ENCODE data around the gene MAB21L2. TPM values are rescaled to one million over a fixed set of nuclear protein-coding genes. Genes with fewer than 3 reads are reported as not detected.

MAB21L2 gene
- polyA plus RNA-seq, 1 of the 3 experiments (the other 2 are of a cell fraction) = 0.92 TPM

DNA sequence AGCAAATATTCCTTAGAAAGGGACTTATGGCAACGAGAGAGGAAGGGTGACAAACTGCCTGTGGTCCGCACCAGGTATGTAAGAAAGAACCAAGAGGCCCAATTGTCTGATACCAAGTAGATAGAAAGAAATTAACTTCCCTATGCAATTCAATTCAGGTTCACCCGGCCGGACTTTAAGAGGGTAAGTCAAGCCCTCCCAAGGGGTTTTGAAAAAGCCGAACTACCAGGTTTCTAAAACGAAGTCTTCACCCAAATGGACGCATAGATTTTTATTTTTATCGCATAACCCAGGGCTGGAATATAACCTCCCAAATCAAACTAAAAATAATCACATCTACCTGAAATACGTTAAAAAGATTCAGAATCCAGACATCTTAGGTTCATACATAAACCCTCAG is 1.6 kb upstream of the MAB21L2 start (continued):
- TF ChIP-seq, protein P1, sequence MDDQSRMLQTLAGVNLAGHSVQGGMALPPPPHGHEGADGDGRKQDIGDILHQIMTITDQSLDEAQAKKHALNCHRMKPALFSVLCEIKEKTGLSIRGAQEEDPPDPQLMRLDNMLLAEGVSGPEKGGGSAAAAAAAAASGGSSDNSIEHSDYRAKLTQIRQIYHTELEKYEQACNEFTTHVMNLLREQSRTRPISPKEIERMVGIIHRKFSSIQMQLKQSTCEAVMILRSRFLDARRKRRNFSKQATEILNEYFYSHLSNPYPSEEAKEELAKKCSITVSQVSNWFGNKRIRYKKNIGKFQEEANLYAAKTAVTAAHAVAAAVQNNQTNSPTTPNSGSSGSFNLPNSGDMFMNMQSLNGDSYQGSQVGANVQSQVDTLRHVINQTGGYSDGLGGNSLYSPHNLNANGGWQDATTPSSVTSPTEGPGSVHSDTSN (IDR thresholded peaks at IDR 0.05) = no peak
- TF ChIP-seq, protein P2, sequence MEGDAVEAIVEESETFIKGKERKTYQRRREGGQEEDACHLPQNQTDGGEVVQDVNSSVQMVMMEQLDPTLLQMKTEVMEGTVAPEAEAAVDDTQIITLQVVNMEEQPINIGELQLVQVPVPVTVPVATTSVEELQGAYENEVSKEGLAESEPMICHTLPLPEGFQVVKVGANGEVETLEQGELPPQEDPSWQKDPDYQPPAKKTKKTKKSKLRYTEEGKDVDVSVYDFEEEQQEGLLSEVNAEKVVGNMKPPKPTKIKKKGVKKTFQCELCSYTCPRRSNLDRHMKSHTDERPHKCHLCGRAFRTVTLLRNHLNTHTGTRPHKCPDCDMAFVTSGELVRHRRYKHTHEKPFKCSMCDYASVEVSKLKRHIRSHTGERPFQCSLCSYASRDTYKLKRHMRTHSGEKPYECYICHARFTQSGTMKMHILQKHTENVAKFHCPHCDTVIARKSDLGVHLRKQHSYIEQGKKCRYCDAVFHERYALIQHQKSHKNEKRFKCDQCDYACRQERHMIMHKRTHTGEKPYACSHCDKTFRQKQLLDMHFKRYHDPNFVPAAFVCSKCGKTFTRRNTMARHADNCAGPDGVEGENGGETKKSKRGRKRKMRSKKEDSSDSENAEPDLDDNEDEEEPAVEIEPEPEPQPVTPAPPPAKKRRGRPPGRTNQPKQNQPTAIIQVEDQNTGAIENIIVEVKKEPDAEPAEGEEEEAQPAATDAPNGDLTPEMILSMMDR (IDR thresholded peaks at IDR 0.05) = no peak
- TF ChIP-seq EZH2phosphoT487 (IDR thresholded peaks at IDR 0.05; ENCODE audit: borderline replicate concordance, low read depth) = no peak
- no peak for TF ChIP-seq SMC3 (IDR thresholded peaks at IDR 0.05; ENCODE audit: low read depth, low read length)
- TF ChIP-seq JUND (IDR thresholded peaks at IDR 0.05) = no peak
- TF ChIP-seq SIN3A (IDR thresholded peaks at IDR 0.05; ENCODE audit: borderline replicate concordance, low read depth, low read length) = no peak

DNA sequence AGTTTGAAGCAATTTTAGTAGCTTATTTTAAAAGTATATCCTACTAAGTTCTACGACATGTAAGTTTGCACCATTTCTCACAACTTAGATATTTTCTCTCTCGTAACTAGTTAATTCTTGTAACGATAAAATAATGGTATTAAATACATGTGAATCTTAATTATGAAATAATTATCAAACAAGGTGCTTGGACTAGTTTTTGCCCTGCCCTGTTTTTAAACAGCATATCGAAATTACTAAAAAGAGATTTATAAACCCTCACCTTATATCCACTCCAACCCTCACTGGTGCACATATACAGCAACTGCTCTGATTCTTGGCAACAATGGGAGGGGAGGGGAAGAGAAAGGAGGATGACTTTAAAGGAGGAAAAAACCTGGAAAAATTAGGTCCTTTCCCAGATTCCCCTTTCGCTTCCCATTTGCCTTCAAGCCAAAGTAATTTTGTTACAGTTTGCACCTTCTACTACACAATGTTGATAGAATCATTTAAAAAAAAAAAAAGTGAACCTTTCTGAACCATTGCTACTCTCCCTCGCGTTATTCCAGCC is 820 bp upstream of the MAB21L2 start:
- no peak for DNase-seq
- Histone ChIP-seq H3K36me3 (replicated peaks in 1 of 2; ENCODE audit: control insufficient read depth in 1 of 2, insufficient read depth in 2 of 2, low read length in 1 of 2) (no peaks in the 10 kb centered on the region), H4K20me1 (ENCODE audit: insufficient read depth) (no peaks in the 10 kb centered on the region), H3F3A (replicated peaks; ENCODE audit: insufficient read depth) (peaks cover 11% of the 10 kb centered on the region), H3K4me3 (ENCODE audit: low read depth in 2 of 2, low read length in 1 of 2) (peak overlapping the region; percentile 70 to 87), H3K4me1 (ENCODE audit: control insufficient read depth in 1 of 2, insufficient read depth in 2 of 2, low read depth in 1 of 2, low read length in 1 of 2) (peaks cover 0 to 30% of the 10 kb centered on the region in 2 experiments; a peak in 3 of 4 replicates), H3K4me2 (peak overlapping the region; percentile 91), H3K9ac (no peak overlapping the region), H3K27me3 (ENCODE audit: insufficient read depth) (no peaks in the 10 kb centered on the region), H3K9me3 (no peaks in the 10 kb centered on the region), H3K9me2 (no peaks in the 10 kb centered on the region), H3K79me2 (ENCODE audit: insufficient read depth) (peaks cover 16% of the 10 kb centered on the region), H2AFZ (ENCODE audit: low read depth) (peak overlapping the region; percentile 78; the same call in 1 of the 2 replicates), H3K27ac (ENCODE audit: low read depth in 2 of 2, low read length in 1 of 2) (peak overlapping the region in 1 of 2 experiments; percentile 71; a peak in 1 of 4 replicates)
- CTCF ChIA-PET = interaction anchor here (1.2 kb wide), 1 partner anchor 286 kb away, joined by 4 read pairs; no protein-coding TSS in a partner anchor
- POLR2A ChIA-PET = no interaction called here
- WGBS (ENCODE audit: low lambda C conversion rate) = 65% methylated on average over 7 of the region's 7 CpGs
- TF ChIP-seq SMC3 (IDR thresholded peaks at IDR 0.05; ENCODE audit: low read depth, low read length) (no peak), EZH2phosphoT487 (IDR thresholded peaks at IDR 0.05; ENCODE audit: borderline replicate concordance, low read depth) (no peak), RXRA (IDR thresholded peaks at IDR 0.05; ENCODE audit: borderline replicate concordance, low read depth) (no peak), NRF1 (IDR thresholded peaks at IDR 0.05; ENCODE audit: low read depth, low read length) (no peak), TAF1 (IDR thresholded peaks at IDR 0.05; ENCODE audit: borderline replicate concordance, low read depth, low read length) (no peak), TCF12 (IDR thresholded peaks at IDR 0.05) (no peak), EP300 (IDR thresholded peaks at IDR 0.05; ENCODE audit: borderline replicate concordance in 1 of 2, low read depth in 1 of 2, low read length in 1 of 2) (no peak), MXI1 (IDR thresholded peaks at IDR 0.05; ENCODE audit: low read depth, low read length) (no peak), FOSL2 (IDR thresholded peaks at IDR 0.05; ENCODE audit: borderline replicate concordance, low read depth) (no peak), NFIC (IDR thresholded peaks at IDR 0.05; ENCODE audit: borderline replicate concordance) (no peak), YY1 (IDR thresholded peaks at IDR 0.05; ENCODE audit: low read depth) (no peak)
- TF ChIP-seq, protein P1 (IDR thresholded peaks at IDR 0.05) = no peak
- TF ChIP-seq, protein P3, sequence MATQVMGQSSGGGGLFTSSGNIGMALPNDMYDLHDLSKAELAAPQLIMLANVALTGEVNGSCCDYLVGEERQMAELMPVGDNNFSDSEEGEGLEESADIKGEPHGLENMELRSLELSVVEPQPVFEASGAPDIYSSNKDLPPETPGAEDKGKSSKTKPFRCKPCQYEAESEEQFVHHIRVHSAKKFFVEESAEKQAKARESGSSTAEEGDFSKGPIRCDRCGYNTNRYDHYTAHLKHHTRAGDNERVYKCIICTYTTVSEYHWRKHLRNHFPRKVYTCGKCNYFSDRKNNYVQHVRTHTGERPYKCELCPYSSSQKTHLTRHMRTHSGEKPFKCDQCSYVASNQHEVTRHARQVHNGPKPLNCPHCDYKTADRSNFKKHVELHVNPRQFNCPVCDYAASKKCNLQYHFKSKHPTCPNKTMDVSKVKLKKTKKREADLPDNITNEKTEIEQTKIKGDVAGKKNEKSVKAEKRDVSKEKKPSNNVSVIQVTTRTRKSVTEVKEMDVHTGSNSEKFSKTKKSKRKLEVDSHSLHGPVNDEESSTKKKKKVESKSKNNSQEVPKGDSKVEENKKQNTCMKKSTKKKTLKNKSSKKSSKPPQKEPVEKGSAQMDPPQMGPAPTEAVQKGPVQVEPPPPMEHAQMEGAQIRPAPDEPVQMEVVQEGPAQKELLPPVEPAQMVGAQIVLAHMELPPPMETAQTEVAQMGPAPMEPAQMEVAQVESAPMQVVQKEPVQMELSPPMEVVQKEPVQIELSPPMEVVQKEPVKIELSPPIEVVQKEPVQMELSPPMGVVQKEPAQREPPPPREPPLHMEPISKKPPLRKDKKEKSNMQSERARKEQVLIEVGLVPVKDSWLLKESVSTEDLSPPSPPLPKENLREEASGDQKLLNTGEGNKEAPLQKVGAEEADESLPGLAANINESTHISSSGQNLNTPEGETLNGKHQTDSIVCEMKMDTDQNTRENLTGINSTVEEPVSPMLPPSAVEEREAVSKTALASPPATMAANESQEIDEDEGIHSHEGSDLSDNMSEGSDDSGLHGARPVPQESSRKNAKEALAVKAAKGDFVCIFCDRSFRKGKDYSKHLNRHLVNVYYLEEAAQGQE (IDR thresholded peaks at IDR 0.05; ENCODE audit: low read depth, low read length) = no peak
- TF ChIP-seq, protein P4, sequence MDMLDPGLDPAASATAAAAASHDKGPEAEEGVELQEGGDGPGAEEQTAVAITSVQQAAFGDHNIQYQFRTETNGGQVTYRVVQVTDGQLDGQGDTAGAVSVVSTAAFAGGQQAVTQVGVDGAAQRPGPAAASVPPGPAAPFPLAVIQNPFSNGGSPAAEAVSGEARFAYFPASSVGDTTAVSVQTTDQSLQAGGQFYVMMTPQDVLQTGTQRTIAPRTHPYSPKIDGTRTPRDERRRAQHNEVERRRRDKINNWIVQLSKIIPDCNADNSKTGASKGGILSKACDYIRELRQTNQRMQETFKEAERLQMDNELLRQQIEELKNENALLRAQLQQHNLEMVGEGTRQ (IDR thresholded peaks at IDR 0.05; ENCODE audit: borderline replicate concordance, low read depth, low read length) = no peak
- TF ChIP-seq, protein P5, sequence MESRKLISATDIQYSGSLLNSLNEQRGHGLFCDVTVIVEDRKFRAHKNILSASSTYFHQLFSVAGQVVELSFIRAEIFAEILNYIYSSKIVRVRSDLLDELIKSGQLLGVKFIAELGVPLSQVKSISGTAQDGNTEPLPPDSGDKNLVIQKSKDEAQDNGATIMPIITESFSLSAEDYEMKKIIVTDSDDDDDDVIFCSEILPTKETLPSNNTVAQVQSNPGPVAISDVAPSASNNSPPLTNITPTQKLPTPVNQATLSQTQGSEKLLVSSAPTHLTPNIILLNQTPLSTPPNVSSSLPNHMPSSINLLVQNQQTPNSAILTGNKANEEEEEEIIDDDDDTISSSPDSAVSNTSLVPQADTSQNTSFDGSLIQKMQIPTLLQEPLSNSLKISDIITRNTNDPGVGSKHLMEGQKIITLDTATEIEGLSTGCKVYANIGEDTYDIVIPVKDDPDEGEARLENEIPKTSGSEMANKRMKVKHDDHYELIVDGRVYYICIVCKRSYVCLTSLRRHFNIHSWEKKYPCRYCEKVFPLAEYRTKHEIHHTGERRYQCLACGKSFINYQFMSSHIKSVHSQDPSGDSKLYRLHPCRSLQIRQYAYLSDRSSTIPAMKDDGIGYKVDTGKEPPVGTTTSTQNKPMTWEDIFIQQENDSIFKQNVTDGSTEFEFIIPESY (IDR thresholded peaks at IDR 0.05; ENCODE audit: borderline replicate concordance, low read depth) = no peak

All from SK-N-SH (cell line).